Liver (tissue), 9 donors: Measurements from ENCODE around the gene HUS1. TPM values are rescaled to one million over a fixed set of nuclear protein-coding genes. Genes with fewer than 3 reads are reported as not detected.

ENCODE experiments used
- DNase-seq: peaks from one replicate; pipeline ENCODE4 v3.0.0-alpha.2; 2017; ENCODE audit warnings: low spot score
- H3K27ac ChIP-seq, 2 donors: one replicate each; pipeline ENCODE4 v1.7.0; 2013; ENCODE audit warnings: inconsistent platforms in 2 of 2, low read length in 2 of 2, control low read depth in 1 of 2, low read depth in 1 of 2, mild to moderate bottlenecking in 1 of 2
- H3K27me3 ChIP-seq, 4 donors: one replicate each; pipeline versions ENCODE4 v1.6.1 to v1.7.0; 2013; ENCODE audit warnings: low read length in 3 of 4, inconsistent platforms in 1 of 4, mild to moderate bottlenecking in 1 of 4, moderate library complexity in 1 of 4; ENCODE audit not compliant: control insufficient read depth in 4 of 4, insufficient read depth in 4 of 4
- H3K36me3 ChIP-seq, 4 donors: one replicate each; pipeline versions ENCODE4 v1.6.1 to v1.7.0; 2013; ENCODE audit warnings: low read length in 3 of 4, mild to moderate bottlenecking in 3 of 4, low read depth in 1 of 4, moderate library complexity in 1 of 4; ENCODE audit not compliant: control insufficient read depth in 4 of 4, insufficient read depth in 3 of 4
- H3K4me1 ChIP-seq, 4 donors: one replicate each; pipeline versions ENCODE4 v1.6.1 to v1.7.0; 2013; ENCODE audit warnings: low read length in 3 of 4, mild to moderate bottlenecking in 3 of 4, moderate library complexity in 1 of 4; ENCODE audit not compliant: control insufficient read depth in 4 of 4, insufficient read depth in 4 of 4
- H3K4me3 ChIP-seq, 3 donors: one replicate each; pipeline versions ENCODE4 v1.6.1 to v1.7.0; 2013; ENCODE audit warnings: low read length in 3 of 3, control low read depth in 1 of 3, low read depth in 1 of 3, mild to moderate bottlenecking in 1 of 3
- H3K9ac ChIP-seq, 2 donors: one replicate each; pipeline ENCODE4 v1.7.0; 2013; ENCODE audit warnings: low read length in 2 of 2, mild to moderate bottlenecking in 2 of 2, moderate library complexity in 2 of 2, control low read depth in 1 of 2, low read depth in 1 of 2
- H3K9me3 ChIP-seq, 4 donors: one replicate each; pipeline versions ENCODE4 v1.6.1 to v1.7.0; 2013; ENCODE audit warnings: low read length in 3 of 4; ENCODE audit not compliant: control insufficient read depth in 4 of 4
- ATF3 ChIP-seq: IDR thresholded peaks from 2 replicates; pipeline ENCODE4 v1.6.1; 2016; ENCODE audit warnings: antibody characterized with exemption
- CTCF ChIP-seq: fragments of 150-350 bp; IDR thresholded peaks from 2 replicates; pipeline ENCODE4 v1.5.1; 2017; ENCODE audit warnings: improper control_type of control experiment, low read depth, low read length; ENCODE audit not compliant: missing input control
- EGR1 ChIP-seq, 2 donors: IDR thresholded peaks; 2 replicates each; pipeline ENCODE4 v1.6.1; 2016 to 2018; ENCODE audit warnings: antibody characterized with exemption in 2 of 2, low read depth in 2 of 2
- FOXA1 ChIP-seq: IDR thresholded peaks from 2 replicates; pipeline ENCODE4 v1.6.1; 2016; ENCODE audit warnings: antibody characterized with exemption
- FOXA2 ChIP-seq: IDR thresholded peaks from 2 replicates; pipeline ENCODE4 v1.6.1; 2016; ENCODE audit warnings: antibody characterized with exemption
- GABPA ChIP-seq, 2 donors: IDR thresholded peaks in 1 of 2; conservative IDR thresholded peaks in 1 of 2; 2 replicates each; pipeline ENCODE4 v1.6.1; 2016; ENCODE audit warnings: antibody characterized with exemption in 2 of 2, mild to moderate bottlenecking in 1 of 2, moderate library complexity in 1 of 2
- HNF4A ChIP-seq, 2 donors: conservative IDR thresholded peaks; 2 replicates each; pipeline ENCODE4 v1.6.1; 2016; ENCODE audit warnings: antibody characterized with exemption in 2 of 2, mild to moderate bottlenecking in 2 of 2
- HNF4G ChIP-seq: IDR thresholded peaks from 2 replicates; pipeline ENCODE4 v1.6.1; 2016; ENCODE audit warnings: antibody characterized with exemption
- JUND ChIP-seq, 2 donors: IDR thresholded peaks; 2 replicates each; pipeline ENCODE4 v1.6.1; 2016; ENCODE audit warnings: antibody characterized with exemption in 2 of 2
- MAX ChIP-seq: IDR thresholded peaks from 2 replicates; pipeline ENCODE4 v1.6.1; 2016; ENCODE audit warnings: antibody characterized with exemption
- NR2F2 ChIP-seq: IDR thresholded peaks from 2 replicates; pipeline ENCODE4 v1.6.1; 2016; ENCODE audit warnings: antibody characterized with exemption
- RAD21 ChIP-seq, 2 donors: IDR thresholded peaks; 2 replicates each; pipeline ENCODE4 v1.6.1; 2016; ENCODE audit warnings: antibody characterized with exemption in 2 of 2, mild to moderate bottlenecking in 2 of 2
- REST ChIP-seq: IDR thresholded peaks from 2 replicates; pipeline ENCODE4 v1.6.1; 2016; ENCODE audit warnings: antibody characterized with exemption, mild to moderate bottlenecking
- RXRA ChIP-seq, 2 donors: IDR thresholded peaks; 2 replicates each; pipeline ENCODE4 v1.6.1; 2017 to 2018; ENCODE audit warnings: antibody characterized with exemption in 2 of 2, mild to moderate bottlenecking in 1 of 2
- SP1 ChIP-seq: IDR thresholded peaks from 2 replicates; pipeline ENCODE4 v1.6.1; 2018; ENCODE audit warnings: antibody characterized with exemption, mild to moderate bottlenecking
- TAF1 ChIP-seq: conservative IDR thresholded peaks from 2 replicates; pipeline ENCODE4 v1.6.1; 2016; ENCODE audit warnings: antibody characterized with exemption, mild to moderate bottlenecking
- YY1 ChIP-seq: IDR thresholded peaks from 2 replicates; pipeline ENCODE4 v1.6.1; 2016; ENCODE audit warnings: antibody characterized with exemption, mild to moderate bottlenecking
- ZBTB33 ChIP-seq: IDR thresholded peaks from 2 replicates; pipeline ENCODE4 v1.6.1; 2016; ENCODE audit warnings: antibody characterized with exemption
- WGBS: extraction: QIAGEN DNeasy Blood & Tissue Kit; methylation state at CpG from one replicate; pipeline ENCODE4 v1.1.7; 2013; 5-methylcytosine and 5-hydroxymethylcytosine counted together
- polyA plus RNA-seq, 2 donors: library from polyadenylated mRNA; stranded (reverse) in 1 of 2; unstranded in 1 of 2; fragments of 200-250 nt in 1 of 2; fragments of >200 nt in 1 of 2; fragmentation: Nextera tagmentation in 1 of 2; extraction: Ambion mirVana in 1 of 2; gene quantifications; one replicate each; pipeline versions ENCODE4 v1.2.1 to v1.2.3, GENCODE V29; 2013 to 2015
- total RNA-seq, 2 donors: library from RNA; depleted of rRNA; stranded (reverse); fragments of >200 nt; gene quantifications; one replicate each; pipeline ENCODE4 v1.2.3, GENCODE V29; 2014
- donor health status: healthy.
- donor health status: healthy.
- donor health status: healthy.
- donor health status: healthy.
- donor health status: healthy.

Gene HUS1
- total and polyA plus RNA-seq, 4 donors = 9.2 to 39.0 (median 18.4) TPM

- Histone ChIP-seq H3K27me3 (peaks cover 0 to 2% (median 0%) of the 10 kb centered on the region in 4 donors), H3K9me3 (no peaks in the 10 kb centered on the region), H3K4me1 (no peaks in the 10 kb centered on the region), H3K4me3 (no peak overlapping the region), H3K9ac (no peak overlapping the region), H3K36me3 (no peaks in the 10 kb centered on the region), H3K27ac (no peak overlapping the region)
- TF ChIP-seq FOXA2 = no peak
- TF ChIP-seq ATF3 = no peak
- no peak for TF ChIP-seq GABPA (IDR thresholded peaks at IDR 0.05 in 1 of 2, conservative IDR thresholded peaks at IDR 0.05 in 1 of 2)
- no peak for TF ChIP-seq HNF4G
- TF ChIP-seq SP1 = no peak
- TF ChIP-seq RAD21 (IDR thresholded peaks at IDR 0.05) = no peak
- TF ChIP-seq YY1 = no peak
- TF ChIP-seq FOXA1 = no peak
- TF ChIP-seq MAX = no peak
- TF ChIP-seq JUND (IDR thresholded peaks at IDR 0.05) = no peak
- TF ChIP-seq ZBTB33 = no peak
- no peak for TF ChIP-seq REST
- DNase-seq = no peak
- 74% methylated on average over 3 of the region's 3 CpGs for WGBS
Measured at GRCh38 chr7:48011951-48012350, 32.5 kb upstream of the HUS1 start.

- Histone ChIP-seq H3K36me3 (no peaks in the 10 kb centered on the region), H3K4me3 (no peak overlapping the region), H3K4me1 (no peaks in the 10 kb centered on the region), H3K27ac (no peak overlapping the region), H3K9ac (no peak overlapping the region), H3K27me3 (peaks cover 0 to 1% (median 0%) of the 10 kb centered on the region in 4 donors), H3K9me3 (no peaks in the 10 kb centered on the region)
- no peak for DNase-seq
- 78% methylated on average over 2 of the region's 2 CpGs for WGBS
- TF ChIP-seq HNF4A (conservative IDR thresholded peaks at IDR 0.05) (no peak), EGR1 (IDR thresholded peaks at IDR 0.05; ENCODE audit: low read depth in 2 of 2) (no peak), ZBTB33 (no peak), GABPA (IDR thresholded peaks at IDR 0.05 in 1 of 2, conservative IDR thresholded peaks at IDR 0.05 in 1 of 2) (no peak), SP1 (no peak), CTCF (no peak), FOXA1 (no peak), RAD21 (IDR thresholded peaks at IDR 0.05) (no peak), YY1 (no peak), RXRA (IDR thresholded peaks at IDR 0.05) (no peak), REST (no peak), TAF1 (no peak), NR2F2 (no peak), ATF3 (no peak)
Measured at GRCh38 chr7:48011323-48011722, 31.9 kb upstream of the HUS1 start.
